RWPE2 (cell line): Measurements from ENCODE around the gene L3MBTL4.

Experiments
- ATAC-seq: fragments of 200-7000 bp; cut with Tn5 transposase; 3 replicates; pipeline ENCODE4 v1.9.1; 2021; ENCODE audit warnings: low read depth
- DNase-seq: peaks from one replicate; pipeline ENCODE4 v3.0.0-alpha.2; 2020; ENCODE audit warnings: low spot score
- H3K27ac ChIP-seq: fragments of 450-650 bp; 2 replicates; pipeline ENCODE4 v1.5.1; 2017; ENCODE audit warnings: mild to moderate bottlenecking; ENCODE audit not compliant: poor library complexity, severe bottlenecking
- H3K27me3 ChIP-seq: fragments of 250-450 bp; sonication (Bioruptor Pico); 2 replicates; pipeline ENCODE4 v1.5.1; 2021; ENCODE audit warnings: mild to moderate bottlenecking, moderate library complexity; ENCODE audit not compliant: insufficient read depth, poor library complexity, severe bottlenecking
- H3K36me3 ChIP-seq: fragments of 250-450 bp; sonication (Bioruptor Pico); 2 replicates; pipeline ENCODE4 v1.5.1; 2020; ENCODE audit warnings: low read depth, mild to moderate bottlenecking, moderate library complexity
- H3K4me1 ChIP-seq: fragments of 250-450 bp; sonication (Bioruptor Pico); 2 replicates; pipeline ENCODE4 v1.5.1; 2021; ENCODE audit warnings: mild to moderate bottlenecking, moderate library complexity; ENCODE audit not compliant: insufficient read depth, poor library complexity, severe bottlenecking
- H3K4me3 ChIP-seq: fragments of 250-450 bp; sonication (Bioruptor Pico); 2 replicates; pipeline ENCODE4 v1.5.1; 2021; ENCODE audit warnings: mild to moderate bottlenecking, moderate library complexity; ENCODE audit not compliant: severe bottlenecking
- H3K9me3 ChIP-seq: fragments of 250-450 bp; sonication (Bioruptor Pico); 2 replicates; pipeline ENCODE4 v1.5.1; 2021; ENCODE audit warnings: mild to moderate bottlenecking, moderate library complexity; ENCODE audit not compliant: severe bottlenecking
- TF ChIP-seq, protein P1 (sequence below): fragments of 450-650 bp; IDR thresholded peaks from one replicate; pipeline ENCODE4 v1.5.1; 2017; ENCODE audit warnings: mild to moderate bottlenecking, moderate library complexity; ENCODE audit not compliant: poor library complexity, severe bottlenecking

Gene L3MBTL4

DNA sequence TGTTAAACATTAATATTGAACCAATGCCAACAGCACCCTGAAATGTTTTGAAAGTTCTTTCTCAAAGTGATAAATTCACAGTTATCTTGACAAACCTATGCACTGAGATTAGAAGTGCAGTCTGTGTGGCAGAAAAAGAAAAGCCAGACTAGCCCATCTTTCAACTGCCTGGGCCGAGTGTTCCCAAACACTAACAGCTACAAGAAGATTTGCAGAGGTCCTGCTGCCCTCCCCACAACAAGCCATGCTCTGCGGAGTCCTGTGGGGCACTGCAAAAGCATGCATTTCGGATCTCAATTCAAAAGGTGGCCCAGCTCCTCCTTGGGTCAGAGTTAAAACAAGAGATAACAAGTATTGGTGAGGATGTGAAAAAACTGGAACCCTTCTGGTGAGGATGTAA, 311.0 kb downstream of the L3MBTL4 start:
- H3K27ac ChIP-seq: no peak overlapping the region
- H3K36me3 ChIP-seq: no peaks in the 10 kb centered on the region
- H3K27me3 ChIP-seq: no peaks in the 10 kb centered on the region
- no peaks in the 10 kb centered on the region for H3K4me1 ChIP-seq
- ATAC-seq (no peak), DNase-seq (no peak)
- H3K4me3 ChIP-seq: no peak overlapping the region
- no peaks in the 10 kb centered on the region for H3K9me3 ChIP-seq
- TF ChIP-seq, protein P1, sequence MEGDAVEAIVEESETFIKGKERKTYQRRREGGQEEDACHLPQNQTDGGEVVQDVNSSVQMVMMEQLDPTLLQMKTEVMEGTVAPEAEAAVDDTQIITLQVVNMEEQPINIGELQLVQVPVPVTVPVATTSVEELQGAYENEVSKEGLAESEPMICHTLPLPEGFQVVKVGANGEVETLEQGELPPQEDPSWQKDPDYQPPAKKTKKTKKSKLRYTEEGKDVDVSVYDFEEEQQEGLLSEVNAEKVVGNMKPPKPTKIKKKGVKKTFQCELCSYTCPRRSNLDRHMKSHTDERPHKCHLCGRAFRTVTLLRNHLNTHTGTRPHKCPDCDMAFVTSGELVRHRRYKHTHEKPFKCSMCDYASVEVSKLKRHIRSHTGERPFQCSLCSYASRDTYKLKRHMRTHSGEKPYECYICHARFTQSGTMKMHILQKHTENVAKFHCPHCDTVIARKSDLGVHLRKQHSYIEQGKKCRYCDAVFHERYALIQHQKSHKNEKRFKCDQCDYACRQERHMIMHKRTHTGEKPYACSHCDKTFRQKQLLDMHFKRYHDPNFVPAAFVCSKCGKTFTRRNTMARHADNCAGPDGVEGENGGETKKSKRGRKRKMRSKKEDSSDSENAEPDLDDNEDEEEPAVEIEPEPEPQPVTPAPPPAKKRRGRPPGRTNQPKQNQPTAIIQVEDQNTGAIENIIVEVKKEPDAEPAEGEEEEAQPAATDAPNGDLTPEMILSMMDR: no peak

- Histone ChIP-seq H3K9me3 (no peaks in the 10 kb centered on the region), H3K36me3 (no peaks in the 10 kb centered on the region), H3K4me3 (no peak overlapping the region), H3K4me1 (no peaks in the 10 kb centered on the region), H3K27ac (no peak overlapping the region), H3K27me3 (no peaks in the 10 kb centered on the region)
- no peak for DNase-seq
- ATAC-seq: no peak
- TF ChIP-seq, protein P1: no peak
Observed at GRCh38 chr18:6096730-6097129, 318.0 kb downstream of the L3MBTL4 start.

GRCh38 chr18:6088432-6088831, 326.3 kb downstream of the L3MBTL4 start:
- Histone ChIP-seq H3K9me3 (no peaks in the 10 kb centered on the region), H3K4me3 (no peak overlapping the region), H3K4me1 (no peaks in the 10 kb centered on the region), H3K27me3 (no peaks in the 10 kb centered on the region), H3K27ac (no peak overlapping the region), H3K36me3 (no peaks in the 10 kb centered on the region)
- DNase-seq: no peak
- TF ChIP-seq, protein P1: no peak
- ATAC-seq: no peak

DNA sequence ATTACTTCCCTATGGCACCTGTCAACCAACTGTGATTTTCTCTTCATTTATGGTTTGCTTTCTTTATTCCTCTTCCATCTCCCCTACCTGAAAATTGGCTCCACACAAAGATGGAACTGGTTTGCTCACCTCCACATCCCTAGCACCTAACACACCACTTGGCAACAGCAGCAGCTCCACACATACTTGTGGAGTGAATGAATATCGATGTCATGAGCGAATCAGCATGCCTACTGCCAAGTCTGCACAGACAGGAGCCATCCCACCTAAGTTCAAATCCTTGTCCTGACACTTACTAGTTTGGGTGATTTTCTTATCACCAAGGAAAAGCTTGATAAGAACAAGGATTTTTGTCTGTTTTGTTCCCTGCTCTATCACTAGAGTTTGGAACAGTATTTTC, 328.0 kb downstream of the L3MBTL4 start:
- ATAC-seq: no peak
- H3K9me3 ChIP-seq: no peaks in the 10 kb centered on the region
- H3K36me3 ChIP-seq: no peaks in the 10 kb centered on the region
- TF ChIP-seq, protein P1: no peak
- DNase-seq: no peak
- no peak overlapping the region for H3K4me3 ChIP-seq
- no peaks in the 10 kb centered on the region for H3K4me1 ChIP-seq
- H3K27me3 ChIP-seq: no peaks in the 10 kb centered on the region
- H3K27ac ChIP-seq: no peak overlapping the region

GRCh38 chr18:6079406-6079805, 335.3 kb downstream of the L3MBTL4 start:
- Histone ChIP-seq H3K27me3 (no peaks in the 10 kb centered on the region), H3K27ac (no peak overlapping the region), H3K4me1 (no peaks in the 10 kb centered on the region), H3K36me3 (no peaks in the 10 kb centered on the region), H3K4me3 (no peak overlapping the region), H3K9me3 (no peaks in the 10 kb centered on the region)
- DNase-seq (no peak), ATAC-seq (no peak)
- TF ChIP-seq, protein P1: no peak
